GM19035 (cell line): Measurements from ENCODE around the gene PLEKHA5.

Experiments used
- ATAC-seq: cut with Tn5 transposase; IDR thresholded peaks from one replicate; pipeline ENCODE4 v1.9.1; 2021; ENCODE audit not compliant: unreplicated experiment

PLEKHA5 gene

GRCh38 chr12:19127270-19127669 is 2.3 kb upstream of the PLEKHA5 start:
- ATAC-seq, result no peak

DNA sequence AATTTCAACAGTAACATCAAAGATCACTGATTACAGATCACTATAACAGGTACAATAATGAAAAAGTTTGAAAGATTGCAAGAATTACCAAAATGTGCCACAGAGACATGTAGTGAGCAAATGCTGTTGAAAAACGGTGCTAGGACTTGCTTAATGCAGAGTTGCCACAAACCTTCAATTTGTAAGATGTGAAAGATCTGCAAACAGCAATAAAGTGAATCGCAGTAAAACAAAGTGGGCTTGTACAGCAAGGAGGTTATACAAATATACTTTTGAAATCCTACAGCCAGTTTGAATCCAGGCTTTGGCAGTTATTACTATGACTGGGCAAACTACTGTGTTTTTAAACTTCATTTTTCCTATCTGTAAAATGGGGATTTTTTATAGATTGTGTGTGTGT is 1.0 kb upstream of the PLEKHA5 start:
- ATAC-seq, result no peak

DNA sequence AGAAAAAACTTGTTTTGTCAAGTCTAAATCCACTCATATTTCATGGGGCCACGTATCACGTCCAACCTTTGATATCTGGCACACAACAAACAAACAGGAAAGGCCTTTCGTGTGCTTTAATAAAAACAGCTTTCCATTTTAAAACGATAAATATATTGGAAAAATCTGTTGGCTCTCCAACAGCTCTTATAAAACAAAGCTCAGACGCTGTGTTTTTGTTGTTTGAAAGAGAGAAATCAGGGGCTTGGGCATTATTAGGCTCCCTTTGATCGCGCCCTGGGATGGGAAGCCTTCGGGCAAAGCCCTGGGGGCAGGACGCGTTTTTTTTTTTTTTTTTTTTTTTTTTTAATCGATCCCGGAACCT is 429 bp upstream of the PLEKHA5 start:
- no peak for ATAC-seq

GRCh38 chr12:19130224-19131024 is 891 bp downstream of the PLEKHA5 start:
- no peak for ATAC-seq

DNA sequence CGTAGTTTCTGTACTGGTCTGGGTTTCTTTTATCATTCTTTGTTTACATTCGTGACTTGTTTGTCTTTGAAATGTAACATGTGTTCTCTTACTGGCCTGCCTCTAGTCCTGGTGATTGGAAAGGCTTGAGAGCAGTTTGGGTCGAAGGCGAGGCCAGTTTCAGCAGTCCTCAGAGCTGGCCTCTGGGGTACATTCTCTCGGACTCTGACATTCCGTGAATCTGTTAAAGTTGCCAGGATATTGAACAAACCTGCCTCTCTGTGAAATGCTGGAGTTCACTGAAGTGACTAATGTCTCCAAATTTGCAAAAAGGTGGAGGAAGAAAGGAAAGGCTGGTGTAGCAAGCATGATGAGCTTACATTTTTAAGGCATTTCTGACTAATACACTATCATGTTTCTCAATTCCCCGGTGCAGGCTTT is 1.5 kb downstream of the PLEKHA5 start:
- ATAC-seq, result no peak

DNA sequence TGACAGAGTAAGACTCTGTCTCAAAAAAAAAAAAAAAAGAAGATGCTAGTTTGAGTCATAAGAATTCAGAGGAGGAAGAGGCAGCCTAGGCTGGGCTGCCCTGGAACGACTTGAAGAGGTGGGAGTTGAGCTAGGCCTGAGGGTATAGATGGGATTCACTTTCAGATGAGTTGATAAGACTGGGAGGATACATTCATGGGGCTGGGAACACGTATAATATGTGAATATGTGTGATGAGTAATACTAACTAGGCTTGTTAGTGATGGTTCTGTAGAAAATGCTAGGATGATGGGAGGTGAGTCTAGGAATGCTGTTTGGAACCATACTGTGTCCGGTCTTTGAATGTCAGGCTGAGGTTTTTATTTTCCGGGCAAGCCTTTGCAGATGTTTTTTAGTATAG is 9.0 kb downstream of the PLEKHA5 start:
- no peak for ATAC-seq

- no peak for ATAC-seq
These were observed 9.4 kb downstream of the PLEKHA5 start for GRCh38 chr12:19138956-19139355.

DNA sequence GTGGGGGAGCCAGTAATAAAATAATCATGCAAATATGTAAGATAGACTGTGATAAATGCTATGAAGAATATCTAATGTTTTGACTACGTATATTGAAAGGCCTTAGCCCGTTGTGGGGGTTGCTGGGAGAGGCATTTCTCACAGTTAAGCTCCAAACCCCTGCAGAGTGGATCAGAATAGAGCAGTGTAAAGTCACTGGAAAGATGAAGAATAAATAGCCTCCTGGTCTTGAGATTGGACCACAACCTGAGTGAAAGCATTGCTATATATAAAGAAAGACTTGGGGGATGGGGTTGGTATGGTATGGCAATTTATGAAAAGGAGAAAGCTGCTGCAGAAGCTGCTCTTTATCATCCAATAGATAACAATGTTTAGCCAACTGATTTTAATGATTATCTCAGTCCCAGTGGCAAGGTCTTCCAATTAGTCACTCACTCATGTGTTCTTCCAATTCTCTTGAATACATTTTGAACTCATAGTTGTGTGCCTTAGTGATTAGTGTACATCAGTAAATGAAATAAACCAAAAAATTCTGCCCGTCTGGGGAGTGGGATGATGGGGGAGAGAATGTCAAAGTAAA is 10.2 kb downstream of the PLEKHA5 start:
- ATAC-seq, result no peak

DNA sequence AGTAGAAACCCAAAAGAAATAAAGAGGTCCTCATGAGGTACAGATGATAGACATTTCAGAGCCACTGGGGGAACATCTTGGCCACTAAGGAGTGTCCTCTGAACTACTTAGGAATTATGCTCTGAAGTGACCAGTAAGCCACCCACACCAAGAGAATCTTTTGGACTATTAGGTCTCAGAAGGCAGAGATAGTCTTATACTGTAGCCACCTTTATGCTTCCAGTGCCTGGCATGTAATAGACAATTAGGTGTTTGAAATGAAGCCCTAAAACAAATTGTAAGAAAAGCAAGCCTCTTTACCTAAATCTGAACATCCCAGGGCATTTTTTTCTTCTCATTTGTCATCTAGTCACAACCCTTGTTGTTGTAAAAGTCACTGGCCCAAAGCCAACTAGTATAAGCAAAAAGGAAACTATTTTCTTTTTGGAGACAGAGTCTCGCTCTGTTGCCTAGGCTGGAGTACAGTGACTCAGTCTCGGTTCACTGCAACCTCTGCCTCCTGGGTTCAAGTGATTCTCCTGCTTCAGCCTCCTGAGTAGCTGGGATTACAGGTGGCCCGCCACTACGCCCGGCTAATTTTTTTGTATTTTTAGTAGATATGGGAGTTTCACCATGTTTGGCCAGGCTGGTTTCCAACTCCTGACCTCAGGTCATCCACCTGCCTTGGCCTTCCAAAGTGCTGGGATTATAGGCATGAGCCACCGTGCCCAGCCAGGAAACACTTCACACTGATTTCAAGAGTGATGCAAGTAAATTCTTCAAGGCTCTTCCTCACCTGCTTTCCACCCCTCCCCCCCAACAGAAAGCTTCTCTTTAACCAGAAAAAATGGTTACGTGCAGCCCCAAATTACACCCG is 11.1 kb downstream of the PLEKHA5 start:
- ATAC-seq, result no peak

- ATAC-seq, result no peak
These were observed 13.0 kb downstream of the PLEKHA5 start for GRCh38 chr12:19142499-19142898.

DNA sequence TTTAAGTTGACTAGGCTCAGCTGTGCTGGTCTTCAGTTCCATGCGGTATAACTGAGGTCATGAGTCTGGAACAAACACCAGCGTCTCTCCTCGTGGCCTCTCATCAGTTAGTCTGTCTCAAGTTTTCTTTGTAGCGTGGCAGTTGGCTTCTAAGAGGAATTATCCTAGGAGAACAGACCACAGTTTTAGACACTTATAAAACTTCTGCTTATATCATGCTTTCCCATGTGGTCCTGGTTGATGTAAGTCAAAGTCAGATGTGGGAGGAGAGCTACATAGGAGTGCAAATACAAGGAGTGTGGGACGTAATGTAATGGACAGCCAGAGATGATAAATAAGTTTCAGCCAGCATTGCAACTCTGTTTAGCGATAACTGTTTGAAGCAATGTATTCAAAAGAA is 14.8 kb downstream of the PLEKHA5 start:
- ATAC-seq, result no peak

- no peak for ATAC-seq
These were observed 15.5 kb downstream of the PLEKHA5 start for GRCh38 chr12:19144985-19145384.

- no peak for ATAC-seq
These were observed 19.3 kb downstream of the PLEKHA5 start for GRCh38 chr12:19148860-19149259.

GRCh38 chr12:19150273-19150900 is 20.9 kb downstream of the PLEKHA5 start:
- no peak for ATAC-seq

- no peak for ATAC-seq
These were observed 21.8 kb downstream of the PLEKHA5 start for GRCh38 chr12:19151298-19151697.

DNA sequence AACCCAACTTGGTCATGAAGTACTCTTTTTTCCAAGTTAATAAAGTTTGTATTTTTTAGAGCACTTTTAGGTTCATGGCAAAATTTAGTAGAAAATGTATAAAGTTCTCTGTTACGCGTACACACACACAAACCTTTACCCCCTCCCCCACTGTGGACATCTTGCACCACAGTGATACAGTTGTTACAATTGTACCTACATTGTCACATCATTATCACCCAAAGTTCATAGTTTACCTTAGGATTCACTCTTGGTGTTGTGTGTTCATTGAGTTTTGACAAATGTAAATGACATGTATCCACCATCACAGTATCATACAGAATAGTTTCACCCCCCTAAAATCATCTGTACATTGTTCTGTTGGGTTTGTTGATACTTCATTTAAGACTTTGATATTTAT is 23.9 kb downstream of the PLEKHA5 start:
- ATAC-seq, result no peak

DNA sequence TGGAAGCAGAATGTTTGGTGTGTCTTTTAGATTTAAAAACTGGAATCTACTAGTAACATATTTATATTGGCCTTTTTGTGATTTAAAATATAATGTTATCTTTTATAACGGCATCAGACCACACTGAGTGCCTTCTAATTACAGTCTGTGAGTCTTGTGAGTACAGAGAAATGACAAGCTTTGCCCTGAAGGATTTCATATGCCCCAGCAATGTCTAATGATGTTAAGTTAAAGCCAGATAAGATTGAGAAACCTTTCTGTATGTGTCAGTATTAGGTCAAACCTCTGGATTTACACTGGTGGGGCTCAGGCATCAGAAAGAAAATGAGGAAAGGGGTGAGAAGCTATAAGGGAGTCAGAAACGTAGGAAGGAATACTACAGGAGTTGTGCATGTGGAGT is 25.2 kb downstream of the PLEKHA5 start:
- ATAC-seq, result no peak

DNA sequence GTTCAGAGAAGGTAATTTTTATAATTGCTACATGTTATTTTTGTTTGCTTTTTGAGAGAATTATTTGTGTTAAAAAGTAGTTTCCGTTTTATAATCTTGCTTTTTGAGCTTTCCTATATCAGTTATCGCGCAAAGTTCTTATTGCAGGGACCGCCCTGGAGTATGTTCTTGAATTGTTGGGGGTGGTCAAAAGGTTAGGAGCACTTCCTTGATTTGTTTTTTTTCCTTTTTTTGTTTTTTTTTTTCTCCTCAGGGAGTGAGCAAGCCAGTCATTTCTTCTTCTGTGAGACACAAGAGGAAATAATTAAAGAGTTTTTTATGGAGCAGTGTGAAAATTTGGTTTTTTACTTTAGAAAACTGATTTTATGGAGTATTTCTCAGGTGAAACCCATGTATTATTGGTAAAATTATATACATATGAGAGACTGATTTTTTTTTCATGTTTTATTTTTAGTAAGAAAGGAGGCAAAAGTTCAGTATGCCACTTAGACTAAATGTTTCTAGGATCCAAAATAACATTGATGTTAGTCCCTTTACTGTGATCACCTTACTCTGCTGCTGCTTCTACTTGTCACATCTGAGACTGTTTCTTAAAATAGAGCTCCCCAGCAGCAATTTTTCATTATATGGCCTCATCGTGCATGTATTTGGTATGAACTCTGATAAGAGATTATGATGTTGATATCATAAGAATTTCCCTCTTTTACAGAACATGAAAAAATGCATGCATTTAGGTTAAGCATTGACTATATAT is 26.6 kb downstream of the PLEKHA5 start:
- no peak for ATAC-seq

DNA sequence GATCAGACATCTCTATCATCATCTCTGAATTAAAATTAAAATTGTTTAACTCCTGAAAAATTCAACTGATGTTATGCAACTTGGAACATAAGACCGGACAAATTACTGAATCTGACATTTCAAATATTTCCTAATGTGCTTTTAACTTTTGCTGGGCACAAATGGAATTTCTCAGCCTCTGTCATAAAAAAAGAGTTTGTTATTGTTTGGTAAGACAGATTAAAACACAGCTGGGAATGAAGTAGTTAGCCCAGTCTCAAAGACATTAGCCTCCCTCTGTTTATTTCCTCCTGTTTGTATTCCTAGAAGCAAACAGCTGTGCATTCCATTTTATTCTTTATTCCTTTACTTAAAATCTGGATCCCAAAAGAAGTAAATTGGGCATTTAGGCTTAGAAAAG is 29.4 kb downstream of the PLEKHA5 start:
- ATAC-seq, result no peak

GRCh38 chr12:19161216-19161615 is 31.7 kb downstream of the PLEKHA5 start:
- ATAC-seq, result no peak

DNA sequence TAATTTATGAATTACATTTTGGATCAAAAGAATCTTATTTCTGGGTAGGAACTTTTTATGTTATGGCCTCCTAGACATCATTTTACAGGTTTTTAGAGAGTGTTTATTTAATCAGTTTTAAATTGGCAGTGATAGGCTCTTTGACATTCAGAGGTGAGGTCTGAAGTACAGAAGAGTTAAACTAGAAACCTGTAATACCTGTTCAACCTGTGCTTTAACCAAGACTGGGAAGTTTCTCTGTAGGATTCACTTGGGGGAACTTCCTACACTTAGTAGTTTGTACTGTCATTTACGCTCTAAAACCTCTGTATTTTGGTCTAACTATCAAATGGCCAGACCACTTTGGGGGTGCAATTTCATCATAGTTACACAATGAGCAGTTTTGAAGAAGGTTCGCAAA is 35.9 kb downstream of the PLEKHA5 start:
- no peak for ATAC-seq
